CD14-positive monocyte (primary cell): Measurements from ENCODE around the gene AGPAT2. TPM values are rescaled to one million over a fixed set of nuclear protein-coding genes. Genes with fewer than 3 reads are reported as not detected.
"Not testable (repeated sequence)": the region's sequence is repeated elsewhere in the genome, so short reads cannot be mapped to it uniquely, and the experiment has no call there.

Source experiments
- DNase-seq, 3 donors: peaks; one replicate each; pipeline ENCODE4 v3.0.0-alpha.2; 2011 to 2022
- H2AFZ ChIP-seq: 2 replicates; pipeline ENCODE4 v1.6.0; 2012; ENCODE audit warnings: mild to moderate bottlenecking, low read depth, low read length, inconsistent platforms; ENCODE audit not compliant: insufficient read depth, poor library complexity, severe bottlenecking
- H3K27ac ChIP-seq, 2 donors: 1 replicate in 1 of 2; 2 replicates in 1 of 2; pipeline ENCODE4 v1.5.1; 2012 to 2013; ENCODE audit warnings: low read length in 2 of 2, control low read depth in 1 of 2, inconsistent platforms in 1 of 2, low read depth in 1 of 2, mild to moderate bottlenecking in 1 of 2
- H3K27me3 ChIP-seq, 2 donors: one replicate each; pipeline versions ENCODE4 v1.6.0 to v1.6.1; 2011 to 2013; ENCODE audit warnings: low read length in 2 of 2; ENCODE audit not compliant: control insufficient read depth in 2 of 2, insufficient read depth in 2 of 2
- H3K36me3 ChIP-seq, 2 donors: replicated peaks in 1 of 2; 1 replicate in 1 of 2; 2 replicates in 1 of 2; pipeline versions ENCODE4 v1.5.1 to v1.6.1; 2012 to 2013; ENCODE audit warnings: low read length in 2 of 2, control low read depth in 1 of 2, inconsistent platforms in 1 of 2, mild to moderate bottlenecking in 1 of 2; ENCODE audit not compliant: insufficient read depth in 2 of 2, control insufficient read depth in 1 of 2
- H3K4me1 ChIP-seq, 2 donors: 1 replicate in 1 of 2; 2 replicates in 1 of 2; pipeline versions ENCODE4 v1.5.1 to v1.6.1; 2012 to 2013; ENCODE audit warnings: low read length in 2 of 2, control low read depth in 1 of 2, inconsistent platforms in 1 of 2, mild to moderate bottlenecking in 1 of 2, moderate library complexity in 1 of 2; ENCODE audit not compliant: insufficient read depth in 2 of 2, control insufficient read depth in 1 of 2
- H3K4me2 ChIP-seq: replicated peaks from 2 replicates; pipeline ENCODE3; 2012; ENCODE audit warnings: low read length, moderate library complexity, mild to moderate bottlenecking; ENCODE audit not compliant: poor library complexity, severe bottlenecking; ENCODE audit errors: extremely low read depth
- H3K4me3 ChIP-seq, 3 experiments: fragments of 200-600 bp in 1 of 3; sonication (generic) in 1 of 3; replicated peaks in 1 of 3; 1 replicate in 2 of 3; 2 replicates in 1 of 3; pipeline ENCODE4 v1.5.1; 2011 to 2013; ENCODE audit warnings: low read length in 3 of 3, mild to moderate bottlenecking in 3 of 3, control low read depth in 2 of 3, low read depth in 2 of 3, inconsistent platforms in 1 of 3, moderate library complexity in 1 of 3
- H3K79me2 ChIP-seq: 2 replicates; pipeline ENCODE4 v1.6.0; 2012; ENCODE audit warnings: mild to moderate bottlenecking, control low read depth, inconsistent platforms, low read length, moderate library complexity; ENCODE audit not compliant: insufficient read depth
- H3K9ac ChIP-seq: 2 replicates; pipeline ENCODE4 v1.6.0; 2017; ENCODE audit warnings: low read length, mild to moderate bottlenecking; ENCODE audit not compliant: insufficient read depth, poor library complexity, severe bottlenecking
- H3K9me3 ChIP-seq, 2 donors: replicated peaks in 1 of 2; 1 replicate in 1 of 2; 2 replicates in 1 of 2; pipeline versions ENCODE4 v1.5.1 to v1.6.1; 2012 to 2013; ENCODE audit warnings: low read length in 2 of 2, control low read depth in 1 of 2; ENCODE audit not compliant: control insufficient read depth in 1 of 2, insufficient read depth in 1 of 2
- H4K20me1 ChIP-seq: 2 replicates; pipeline ENCODE4 v1.6.0; 2012; ENCODE audit warnings: mild to moderate bottlenecking, low read length, control low read depth, moderate library complexity; ENCODE audit not compliant: insufficient read depth
- H3K27ac Mint-ChIP-seq, 7 donors: one replicate each; pipeline ENCODE4 v1.8.0; 2020; ENCODE audit warnings: mild to moderate bottlenecking in 7 of 7, mixed read lengths in 7 of 7, moderate library complexity in 6 of 7, inconsistent platforms in 2 of 7
- H3K27me3 Mint-ChIP-seq, 3 donors: one replicate each; pipeline ENCODE4 v1.8.0; 2021 to 2022; ENCODE audit warnings: low read depth in 3 of 3, mild to moderate bottlenecking in 3 of 3, mixed read lengths in 3 of 3, moderate library complexity in 3 of 3, inconsistent platforms in 1 of 3
- H3K36me3 Mint-ChIP-seq, 2 donors: one replicate each; pipeline ENCODE4 v1.8.0; 2020; ENCODE audit warnings: mixed read lengths in 2 of 2, inconsistent platforms in 1 of 2, mild to moderate bottlenecking in 1 of 2
- H3K4me1 Mint-ChIP-seq: one replicate; pipeline ENCODE4 v1.8.0; 2020; ENCODE audit warnings: mild to moderate bottlenecking, mixed read lengths
- H3K4me3 Mint-ChIP-seq, 2 donors: one replicate each; pipeline ENCODE4 v1.8.0; 2020; ENCODE audit warnings: mild to moderate bottlenecking in 2 of 2, mixed read lengths in 2 of 2, moderate library complexity in 1 of 2
- H3K9me3 Mint-ChIP-seq, 7 donors: one replicate each; pipeline ENCODE4 v1.8.0; 2020 to 2022; ENCODE audit warnings: mixed read lengths in 7 of 7, mild to moderate bottlenecking in 6 of 7, moderate library complexity in 6 of 7, inconsistent platforms in 2 of 7
- WGBS: methylation state at CpG from one replicate; pipeline ENCODE4 v1.1.5; 2013; ENCODE audit warnings: missing lambda C conversion rate; ENCODE audit not compliant: insufficient coverage; 5-methylcytosine and 5-hydroxymethylcytosine counted together
- intact Hi-C, 2 donors: fragments of 100-400 bp; cut with micrococcal nuclease; formaldehyde crosslinking; loops; one replicate each; pipeline versions ENCODE4 v1.15.0 to v1.15.1; 2023
- polyA plus RNA-seq, 3 donors: library from polyadenylated mRNA; depleted of rRNA in 1 of 3; unstranded in 2 of 3; stranded (reverse) in 1 of 3; fragments of 300-500 nt in 2 of 3; fragments of >200 nt in 1 of 3; fragmentation: Illumina TruSeq in 2 of 3; gene quantifications; 1 replicate in 2 of 3; 2 replicates in 1 of 3; pipeline ENCODE4 v1.2.3, GENCODE V29; 2012 to 2021
- TF ChIP-seq, protein P1 (sequence below): fragments of 200-600 bp; IDR thresholded peaks from one replicate; pipeline ENCODE4 v1.8.0; 2022; ENCODE audit warnings: antibody characterized with exemption, mild to moderate bottlenecking

Gene AGPAT2
- polyA plus RNA-seq, 3 donors, result 80.1 to 139 (median 116) TPM

DNA sequence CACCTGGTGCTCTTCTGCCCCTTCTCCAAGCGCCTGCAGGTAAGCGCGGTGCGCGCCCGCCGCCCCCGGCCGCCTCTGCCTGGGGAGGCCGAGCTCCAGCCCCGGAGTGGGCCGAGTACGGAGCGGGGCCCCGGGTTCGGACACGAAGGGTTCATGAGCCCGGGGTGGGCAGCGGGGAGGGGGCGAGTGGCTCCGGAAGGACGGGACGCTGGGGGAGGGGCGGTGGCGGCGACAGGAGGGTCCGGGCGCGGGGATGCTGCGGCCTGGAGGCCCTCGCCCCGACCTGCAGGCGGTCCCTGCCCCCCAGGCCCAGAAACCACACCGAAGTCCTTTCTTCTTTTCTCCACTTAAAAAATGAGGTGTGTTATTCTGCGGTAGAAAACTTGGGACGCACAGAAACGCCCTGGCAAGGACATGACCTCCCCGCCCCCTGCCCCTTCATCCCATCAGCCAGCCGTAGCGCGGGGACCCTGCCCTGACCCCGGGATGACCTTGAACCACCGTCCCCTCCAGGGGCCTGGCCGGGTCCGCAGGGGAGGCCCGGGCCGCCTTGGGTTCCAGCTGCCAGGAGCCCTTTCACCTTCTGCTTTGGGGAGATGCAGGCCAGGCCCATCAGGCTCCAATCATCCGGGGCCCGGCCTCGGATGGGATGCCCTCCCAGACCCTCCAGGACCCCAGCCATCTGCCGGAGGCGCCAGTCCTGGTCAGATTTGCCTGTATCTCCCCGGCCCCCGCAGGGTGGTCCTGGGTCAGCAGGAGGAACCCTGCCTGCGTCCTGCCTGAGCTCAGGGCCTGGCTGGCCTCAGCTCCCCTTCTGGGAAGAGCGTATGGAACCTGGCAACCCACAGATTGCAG, 25.7 kb upstream of the AGPAT2 start:
- peaks cover 52 to 80% (median 54%) of the 10 kb centered on the region in 3 donors for H3K27me3 Mint-ChIP-seq
- no peaks in the 10 kb centered on the region for H3K79me2 ChIP-seq
- H3K36me3 ChIP-seq, result no peaks in the 10 kb centered on the region
- TF ChIP-seq, protein P1, sequence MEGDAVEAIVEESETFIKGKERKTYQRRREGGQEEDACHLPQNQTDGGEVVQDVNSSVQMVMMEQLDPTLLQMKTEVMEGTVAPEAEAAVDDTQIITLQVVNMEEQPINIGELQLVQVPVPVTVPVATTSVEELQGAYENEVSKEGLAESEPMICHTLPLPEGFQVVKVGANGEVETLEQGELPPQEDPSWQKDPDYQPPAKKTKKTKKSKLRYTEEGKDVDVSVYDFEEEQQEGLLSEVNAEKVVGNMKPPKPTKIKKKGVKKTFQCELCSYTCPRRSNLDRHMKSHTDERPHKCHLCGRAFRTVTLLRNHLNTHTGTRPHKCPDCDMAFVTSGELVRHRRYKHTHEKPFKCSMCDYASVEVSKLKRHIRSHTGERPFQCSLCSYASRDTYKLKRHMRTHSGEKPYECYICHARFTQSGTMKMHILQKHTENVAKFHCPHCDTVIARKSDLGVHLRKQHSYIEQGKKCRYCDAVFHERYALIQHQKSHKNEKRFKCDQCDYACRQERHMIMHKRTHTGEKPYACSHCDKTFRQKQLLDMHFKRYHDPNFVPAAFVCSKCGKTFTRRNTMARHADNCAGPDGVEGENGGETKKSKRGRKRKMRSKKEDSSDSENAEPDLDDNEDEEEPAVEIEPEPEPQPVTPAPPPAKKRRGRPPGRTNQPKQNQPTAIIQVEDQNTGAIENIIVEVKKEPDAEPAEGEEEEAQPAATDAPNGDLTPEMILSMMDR, result no peak
- H3K9me3 ChIP-seq, result peaks cover 0 to 3% of the 10 kb centered on the region in 2 donors
- peaks cover 15% of the 10 kb centered on the region for H3K4me1 Mint-ChIP-seq
- intact Hi-C loops, result no loop called here
- H3K27me3 ChIP-seq, result peaks cover 12 to 47% of the 10 kb centered on the region in 2 donors
- no peak overlapping the region for H3K4me3 ChIP-seq
- no peak for DNase-seq
- no peak overlapping the region for H3K9ac ChIP-seq
- H3K27ac ChIP-seq, result no peak overlapping the region
- H3K4me3 Mint-ChIP-seq, result peak overlapping the region in 1 of 2 donors; percentile 73
- 3% methylated on average over 44 of the region's 56 CpGs for WGBS
- H3K4me2 ChIP-seq, result peak overlapping the region; percentile 30
- peaks cover 0 to 4% of the 10 kb centered on the region in 2 donors for H3K36me3 Mint-ChIP-seq
- H4K20me1 ChIP-seq, result no peaks in the 10 kb centered on the region
- peaks cover 17 to 29% of the 10 kb centered on the region in 2 donors for H3K4me1 ChIP-seq
- no peak overlapping the region for H2AFZ ChIP-seq
- peaks cover 0 to 11% (median 2%) of the 10 kb centered on the region in 7 donors for H3K9me3 Mint-ChIP-seq
- no peak overlapping the region for H3K27ac Mint-ChIP-seq

DNA sequence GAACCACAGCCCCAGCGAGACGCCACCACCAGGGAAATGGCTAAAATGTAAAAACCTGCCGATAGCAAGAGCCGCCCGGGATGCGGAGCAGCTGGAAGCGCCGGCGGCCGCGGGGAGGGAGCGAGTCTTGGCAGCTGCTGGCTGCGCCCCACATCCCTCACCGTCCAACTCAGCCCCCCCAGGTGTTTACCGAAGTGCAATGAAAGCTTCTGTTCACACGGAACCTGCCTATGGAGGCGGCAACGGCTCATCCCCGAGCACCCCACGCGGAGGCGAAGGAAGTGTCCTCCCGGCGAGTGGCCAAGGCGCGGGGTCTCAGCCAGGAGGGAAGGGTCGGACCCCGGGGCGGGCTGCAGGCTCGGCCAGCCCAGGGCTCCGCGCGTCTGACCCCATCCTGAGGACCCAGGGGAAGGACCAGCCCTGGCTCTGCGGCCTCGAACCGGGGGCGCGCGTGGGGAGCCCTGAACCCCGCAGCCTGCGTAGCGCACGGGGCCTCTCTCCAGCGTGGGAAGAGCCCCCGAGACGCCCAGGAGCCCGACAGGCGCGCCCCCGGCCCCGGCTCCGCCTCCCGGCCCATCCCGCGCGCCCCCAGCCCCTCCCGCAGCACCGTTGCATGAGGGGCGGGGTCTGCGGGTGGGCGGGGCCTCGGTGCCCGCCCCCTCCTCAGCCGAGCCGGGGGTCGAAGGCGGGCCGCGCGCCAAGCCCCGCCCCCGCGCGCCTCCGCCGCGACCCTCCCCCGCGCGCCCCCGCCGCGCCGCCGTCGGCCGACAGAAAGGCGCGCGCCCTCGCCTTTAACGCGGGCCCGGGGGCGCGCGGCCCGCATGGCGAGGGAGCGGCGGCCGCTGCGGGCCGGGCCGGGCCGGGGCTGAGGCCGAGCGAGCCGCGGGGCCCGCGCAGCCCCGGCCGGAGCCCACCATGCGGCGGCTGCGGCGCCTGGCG, 24.8 kb upstream of the AGPAT2 start, which contains the start of gene DIPK1B:
DIPK1B (plus strand) TSS at position 822 of the 939 bp plus-strand sequence; CDS start at position 916, 94 bp downstream.
- H3K4me2 ChIP-seq, result peak within 1 kb of the TSS; percentile 65
- H3K27ac ChIP-seq, result no peak within 1 kb of the TSS
- H3K4me3 ChIP-seq, result peak within 1 kb of the TSS in 1 of 3 experiments; percentile 59
- peaks cover 17 to 29% of the 10 kb centered on the region in 2 donors for H3K4me1 ChIP-seq
- no peak within 1 kb of the TSS for H3K9ac ChIP-seq
- H3K79me2 ChIP-seq, result no peaks in the 10 kb centered on the region
- WGBS, result under 1% methylated on average over 107 of the region's 119 CpGs
- peaks cover 0 to 3% of the 10 kb centered on the region in 2 donors for H3K9me3 ChIP-seq
- intact Hi-C loops, result no loop called here
- peaks cover 12 to 42% of the 10 kb centered on the region in 2 donors for H3K27me3 ChIP-seq
- no peaks in the 10 kb centered on the region for H3K36me3 ChIP-seq
- Mint-ChIP-seq H3K9me3 (peaks cover 0 to 11% (median 2%) of the 10 kb centered on the region in 7 donors), H3K27ac (no peak within 1 kb of the TSS), H3K36me3 (peaks cover 0 to 4% of the 10 kb centered on the region in 2 donors), H3K27me3 (peaks cover 50 to 75% (median 50%) of the 10 kb centered on the region in 3 donors), H3K4me1 (peaks cover 15% of the 10 kb centered on the region), H3K4me3 (peak within 1 kb of the TSS; percentile 39 to 78)
- H2AFZ ChIP-seq, result no peak within 1 kb of the TSS
- DNase-seq, result no peak
- no peaks in the 10 kb centered on the region for H4K20me1 ChIP-seq
- TF ChIP-seq, protein P1, result no peak

DNA sequence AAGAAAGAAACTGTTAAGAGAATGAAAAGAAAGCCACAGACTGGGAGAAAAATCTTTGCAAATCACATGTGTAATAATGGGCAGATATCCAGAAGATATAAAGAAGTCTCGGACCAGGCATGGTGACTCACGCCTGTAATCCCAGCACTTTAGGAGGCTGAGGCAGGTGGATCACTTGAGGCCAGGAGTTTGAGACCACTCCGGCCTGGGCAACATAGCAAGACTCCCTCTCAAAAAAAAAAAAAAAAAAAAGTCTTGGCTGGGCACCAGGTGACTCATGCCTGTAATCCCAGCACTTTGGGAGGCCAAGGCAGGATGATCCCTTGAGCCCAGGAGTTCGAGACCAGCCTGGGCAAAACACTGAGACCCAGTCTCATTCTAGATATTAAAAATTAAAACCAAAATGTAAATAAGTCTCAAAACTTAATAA, 24.0 kb upstream of the AGPAT2 start:
- H3K27me3 Mint-ChIP-seq, result peaks cover 44 to 67% (median 50%) of the 10 kb centered on the region in 3 donors
- WGBS, result no CpG with 5 or more reads among the region's 4 CpGs
- H3K27ac ChIP-seq, H3K36me3 ChIP-seq, H2AFZ ChIP-seq, H3K36me3 Mint-ChIP-seq, H4K20me1 ChIP-seq, H3K9ac ChIP-seq, H3K27ac Mint-ChIP-seq, H3K4me3 ChIP-seq, DNase-seq, intact Hi-C loops, H3K79me2 ChIP-seq, H3K9me3 ChIP-seq: not testable (repeated sequence)
- H3K9me3 Mint-ChIP-seq, result peaks cover 0 to 11% (median 2%) of the 10 kb centered on the region in 7 donors
- Histone ChIP-seq H3K4me1 (peaks cover 17 to 29% of the 10 kb centered on the region in 2 donors), H3K4me2 (peak overlapping the region; percentile 65), H3K27me3 (peaks cover 12 to 42% of the 10 kb centered on the region in 2 donors)
- H3K4me1 Mint-ChIP-seq, result peaks cover 15% of the 10 kb centered on the region
- H3K4me3 Mint-ChIP-seq, result peak overlapping the region in 1 of 2 donors; percentile 78
